ENCODE data around the gene INTU.

The INTU gene

DNA sequence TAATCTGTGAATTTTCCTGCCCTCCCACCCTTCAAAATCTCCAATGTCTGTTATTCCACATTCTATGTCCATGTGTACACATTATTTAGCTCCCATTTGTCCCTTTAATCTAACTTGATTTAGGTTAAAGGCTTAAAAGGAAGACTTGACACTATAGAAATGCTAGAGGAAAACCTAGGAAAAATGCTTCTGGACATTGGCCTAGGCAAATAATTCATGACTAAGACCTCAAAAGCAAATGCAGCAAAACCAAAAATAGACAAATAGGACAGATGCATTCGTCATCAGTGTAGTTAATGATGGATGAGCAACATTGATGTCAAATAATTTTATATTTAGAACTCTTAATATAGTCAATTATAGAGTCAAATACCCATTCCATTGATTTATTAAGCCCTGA is 36.9 kb downstream of the INTU start:
- H3K4me3 ChIP-seq (ENCODE audit: low read depth, low read length), result no peak overlapping the region
- TF ChIP-seq CTCF (IDR thresholded peaks at IDR 0.05; ENCODE audit: low read depth, low read length), result no peak

DNA sequence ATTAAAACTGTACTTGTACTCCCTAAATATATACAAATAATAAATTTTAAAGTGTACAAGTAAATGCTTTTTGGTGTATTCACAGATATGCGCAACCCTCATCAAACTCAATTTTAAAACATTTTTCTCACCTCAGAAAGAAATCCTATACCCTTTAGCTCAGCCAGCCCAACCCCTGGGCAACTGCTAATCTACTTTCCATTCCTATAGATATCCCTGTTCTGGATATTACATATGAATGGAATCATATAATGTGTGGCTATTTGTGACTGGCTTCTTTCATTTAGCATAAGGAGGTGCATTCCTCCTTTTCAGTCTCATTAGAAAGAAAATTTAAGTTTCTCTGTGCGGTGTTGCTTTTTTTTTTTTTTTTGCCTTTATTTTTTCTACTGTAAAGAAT is 39.4 kb downstream of the INTU start:
- no peak overlapping the region for H3K4me3 ChIP-seq (ENCODE audit: low read depth, low read length)
- TF ChIP-seq CTCF (IDR thresholded peaks at IDR 0.05; ENCODE audit: low read depth, low read length), result no peak

DNA sequence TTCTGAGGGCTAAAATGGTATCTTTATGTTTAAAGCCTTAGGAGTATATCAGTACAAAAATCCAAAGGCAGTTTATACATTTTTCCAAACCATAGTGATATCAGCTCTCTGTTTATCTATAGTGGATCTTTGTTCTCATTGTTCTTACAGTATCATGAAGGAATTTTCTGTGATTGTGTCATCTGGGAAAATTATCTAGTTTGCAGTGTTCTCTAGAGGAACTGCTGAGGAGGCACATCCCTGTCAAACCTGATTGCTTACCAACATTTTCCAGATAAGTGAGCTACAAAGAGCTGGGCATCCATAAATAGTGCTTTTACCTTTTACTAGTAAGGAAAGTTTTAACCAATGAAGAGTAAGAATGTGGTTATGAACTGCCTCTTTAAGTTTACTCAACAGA is 52.5 kb downstream of the INTU start:
- TF ChIP-seq CTCF (IDR thresholded peaks at IDR 0.05; ENCODE audit: low read depth, low read length), result no peak
- no peak overlapping the region for H3K4me3 ChIP-seq (ENCODE audit: low read depth, low read length)

GRCh38 chr4:127686658-127687057 is 53.9 kb downstream of the INTU start:
- H3K4me3 ChIP-seq (ENCODE audit: low read depth, low read length), result no peak overlapping the region
- no peak for TF ChIP-seq CTCF (IDR thresholded peaks at IDR 0.05; ENCODE audit: low read depth, low read length)

- no peak for TF ChIP-seq CTCF (IDR thresholded peaks at IDR 0.05; ENCODE audit: low read depth, low read length)
- no peak overlapping the region for H3K4me3 ChIP-seq (ENCODE audit: low read depth, low read length)
Measured at GRCh38 chr4:127687580-127687979, 54.8 kb downstream of the INTU start.

GRCh38 chr4:127698789-127699200 is 66.0 kb downstream of the INTU start:
- TF ChIP-seq CTCF (IDR thresholded peaks at IDR 0.05; ENCODE audit: low read depth, low read length), result no peak
- H3K4me3 ChIP-seq (ENCODE audit: low read depth, low read length), result no peak overlapping the region

GRCh38 chr4:127708985-127709384 is 76.2 kb downstream of the INTU start:
- H3K4me3 ChIP-seq (ENCODE audit: low read depth, low read length), result no peak overlapping the region
- TF ChIP-seq CTCF (IDR thresholded peaks at IDR 0.05; ENCODE audit: low read depth, low read length), result no peak
